DND-41 (cell line): ENCODE data around the gene RNFT2.

Experiments used
- EZH2 ChIP-seq: IDR thresholded peaks from 3 replicates; pipeline ENCODE4 v1.6.1; 2012; ENCODE audit warnings: borderline replicate concordance, low read depth, mild to moderate bottlenecking, moderate library complexity, low read length, inconsistent platforms; ENCODE audit not compliant: severe bottlenecking
- TF ChIP-seq, protein P1 (sequence below): IDR thresholded peaks from 2 replicates; pipeline ENCODE4 v1.5.1; 2012; ENCODE audit warnings: borderline replicate concordance, low read length, moderate library complexity, mild to moderate bottlenecking; ENCODE audit not compliant: poor library complexity, severe bottlenecking; ENCODE audit errors: extremely low read depth

DNA sequence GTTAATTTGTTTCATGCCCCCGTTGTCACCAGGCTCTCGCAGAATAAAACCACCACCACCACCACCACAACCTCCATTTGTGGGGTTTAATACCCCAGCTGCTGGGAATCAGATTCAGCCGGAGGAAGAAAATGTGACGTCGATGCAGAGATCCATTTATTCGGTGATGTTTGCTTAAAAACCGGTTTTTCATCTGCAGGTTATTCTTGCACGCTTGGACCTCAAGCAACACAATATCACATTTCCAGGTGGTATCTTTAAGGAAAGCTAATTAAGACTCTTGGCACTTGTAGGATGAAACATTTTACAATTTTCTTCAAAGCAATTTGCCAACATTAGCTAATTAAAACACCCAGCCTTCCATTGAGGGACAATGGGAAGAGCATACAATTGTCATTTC lies 40.0 kb upstream of the RNFT2 start:
- TF ChIP-seq EZH2 = no peak
- TF ChIP-seq, protein P1, sequence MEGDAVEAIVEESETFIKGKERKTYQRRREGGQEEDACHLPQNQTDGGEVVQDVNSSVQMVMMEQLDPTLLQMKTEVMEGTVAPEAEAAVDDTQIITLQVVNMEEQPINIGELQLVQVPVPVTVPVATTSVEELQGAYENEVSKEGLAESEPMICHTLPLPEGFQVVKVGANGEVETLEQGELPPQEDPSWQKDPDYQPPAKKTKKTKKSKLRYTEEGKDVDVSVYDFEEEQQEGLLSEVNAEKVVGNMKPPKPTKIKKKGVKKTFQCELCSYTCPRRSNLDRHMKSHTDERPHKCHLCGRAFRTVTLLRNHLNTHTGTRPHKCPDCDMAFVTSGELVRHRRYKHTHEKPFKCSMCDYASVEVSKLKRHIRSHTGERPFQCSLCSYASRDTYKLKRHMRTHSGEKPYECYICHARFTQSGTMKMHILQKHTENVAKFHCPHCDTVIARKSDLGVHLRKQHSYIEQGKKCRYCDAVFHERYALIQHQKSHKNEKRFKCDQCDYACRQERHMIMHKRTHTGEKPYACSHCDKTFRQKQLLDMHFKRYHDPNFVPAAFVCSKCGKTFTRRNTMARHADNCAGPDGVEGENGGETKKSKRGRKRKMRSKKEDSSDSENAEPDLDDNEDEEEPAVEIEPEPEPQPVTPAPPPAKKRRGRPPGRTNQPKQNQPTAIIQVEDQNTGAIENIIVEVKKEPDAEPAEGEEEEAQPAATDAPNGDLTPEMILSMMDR = no peak
